Measurements from ENCODE around the gene ZC3H10. TPM values are rescaled to one million over a fixed set of nuclear protein-coding genes. Genes with fewer than 3 reads are reported as not detected.

Gene ZC3H10
- total and polyA plus RNA-seq, 2 of the 13 experiments (the other 11 are each of a cell fraction or from before 2014, with no cell fraction given) = 0.70 to 2.3 TPM

DNA sequence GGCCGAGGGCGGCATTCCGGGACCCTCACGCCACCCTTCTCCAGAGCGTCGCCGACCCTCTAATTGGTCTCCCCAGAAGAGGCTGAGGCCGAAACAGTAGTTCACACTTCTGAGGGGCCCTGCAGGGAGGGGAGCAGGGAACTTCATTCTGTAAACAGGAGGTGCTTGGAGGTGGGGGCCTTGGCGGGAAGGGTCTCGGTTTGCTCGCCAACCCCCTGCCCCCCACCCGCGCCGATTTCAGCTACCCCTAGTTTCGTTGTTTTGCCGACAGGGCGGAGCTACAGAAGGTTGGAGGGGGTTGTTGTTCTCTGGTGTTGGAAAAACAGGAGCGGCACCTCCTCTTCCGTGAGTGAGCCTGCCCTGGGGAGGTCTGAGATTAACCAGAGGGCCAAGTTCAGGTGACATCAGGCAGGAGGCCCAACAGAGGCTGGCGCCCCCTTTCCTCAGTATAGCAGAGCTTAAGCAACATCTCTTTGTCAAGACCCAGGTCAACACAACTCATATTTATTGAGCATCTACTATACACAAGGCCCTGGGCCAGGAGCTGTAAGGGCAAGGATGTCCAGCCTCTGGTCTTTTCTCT is 37.4 kb upstream of the ZC3H10 start (continued):
- TF ChIP-seq, protein P1, sequence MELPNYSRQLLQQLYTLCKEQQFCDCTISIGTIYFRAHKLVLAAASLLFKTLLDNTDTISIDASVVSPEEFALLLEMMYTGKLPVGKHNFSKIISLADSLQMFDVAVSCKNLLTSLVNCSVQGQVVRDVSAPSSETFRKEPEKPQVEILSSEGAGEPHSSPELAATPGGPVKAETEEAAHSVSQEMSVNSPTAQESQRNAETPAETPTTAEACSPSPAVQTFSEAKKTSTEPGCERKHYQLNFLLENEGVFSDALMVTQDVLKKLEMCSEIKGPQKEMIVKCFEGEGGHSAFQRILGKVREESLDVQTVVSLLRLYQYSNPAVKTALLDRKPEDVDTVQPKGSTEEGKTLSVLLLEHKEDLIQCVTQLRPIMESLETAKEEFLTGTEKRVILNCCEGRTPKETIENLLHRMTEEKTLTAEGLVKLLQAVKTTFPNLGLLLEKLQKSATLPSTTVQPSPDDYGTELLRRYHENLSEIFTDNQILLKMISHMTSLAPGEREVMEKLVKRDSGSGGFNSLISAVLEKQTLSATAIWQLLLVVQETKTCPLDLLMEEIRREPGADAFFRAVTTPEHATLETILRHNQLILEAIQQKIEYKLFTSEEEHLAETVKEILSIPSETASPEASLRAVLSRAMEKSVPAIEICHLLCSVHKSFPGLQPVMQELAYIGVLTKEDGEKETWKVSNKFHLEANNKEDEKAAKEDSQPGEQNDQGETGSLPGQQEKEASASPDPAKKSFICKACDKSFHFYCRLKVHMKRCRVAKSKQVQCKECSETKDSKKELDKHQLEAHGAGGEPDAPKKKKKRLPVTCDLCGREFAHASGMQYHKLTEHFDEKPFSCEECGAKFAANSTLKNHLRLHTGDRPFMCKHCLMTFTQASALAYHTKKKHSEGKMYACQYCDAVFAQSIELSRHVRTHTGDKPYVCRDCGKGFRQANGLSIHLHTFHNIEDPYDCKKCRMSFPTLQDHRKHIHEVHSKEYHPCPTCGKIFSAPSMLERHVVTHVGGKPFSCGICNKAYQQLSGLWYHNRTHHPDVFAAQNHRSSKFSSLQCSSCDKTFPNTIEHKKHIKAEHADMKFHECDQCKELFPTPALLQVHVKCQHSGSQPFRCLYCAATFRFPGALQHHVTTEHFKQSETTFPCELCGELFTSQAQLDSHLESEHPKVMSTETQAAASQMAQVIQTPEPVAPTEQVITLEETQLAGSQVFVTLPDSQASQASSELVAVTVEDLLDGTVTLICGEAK (IDR thresholded peaks at IDR 0.05) = no peak
- TF ChIP-seq, protein P1 (CRISPR knock-in tag; IDR thresholded peaks at IDR 0.05) = peak; percentile 20; the same call in 1 of the 2 replicates
- TF ChIP-seq ZNF652 (CRISPR knock-in tag; IDR thresholded peaks at IDR 0.05; ENCODE audit: borderline replicate concordance, low read depth) (no peak), NR2F6 (IDR thresholded peaks at IDR 0.05) (peak; percentile 67; the same call in 1 of the 2 replicates), NR2F6 (CRISPR knock-in tag; IDR thresholded peaks at IDR 0.05) (peak; percentile 82), TRAFD1 (CRISPR knock-in tag; IDR thresholded peaks at IDR 0.05; ENCODE audit: borderline replicate concordance) (no peak), SRSF4 (IDR thresholded peaks at IDR 0.05; ENCODE audit: low read depth, low read length, poor library complexity, severe bottlenecking) (no peak), EP300 (IDR thresholded peaks at IDR 0.05; ENCODE audit: low read depth in 2 of 2, low read length in 2 of 2) (peak in 1 of 2 experiments; percentile 79; a peak in 1 of 4 replicates), EP300 (CRISPR knock-in tag; IDR thresholded peaks at IDR 0.05; ENCODE audit: borderline replicate concordance) (no peak; the same call in 1 of the 2 replicates), SMAD1 (CRISPR knock-in tag; IDR thresholded peaks at IDR 0.05; ENCODE audit: borderline replicate concordance, low read depth) (no peak), PHF21A (CRISPR knock-in tag; IDR thresholded peaks at IDR 0.05) (peak; percentile 84), CBX2 (IDR thresholded peaks at IDR 0.05; ENCODE audit: low read depth, low read length) (no peak), CBX2 (CRISPR knock-in tag; IDR thresholded peaks at IDR 0.05; ENCODE audit: low read depth) (no peak; the same call in 1 of the 2 replicates), FOXP1 (IDR thresholded peaks at IDR 0.05) (peak; percentile 52), FOXP1 (CRISPR knock-in tag; IDR thresholded peaks at IDR 0.05) (peak; percentile 94)
- TF ChIP-seq, protein P2, sequence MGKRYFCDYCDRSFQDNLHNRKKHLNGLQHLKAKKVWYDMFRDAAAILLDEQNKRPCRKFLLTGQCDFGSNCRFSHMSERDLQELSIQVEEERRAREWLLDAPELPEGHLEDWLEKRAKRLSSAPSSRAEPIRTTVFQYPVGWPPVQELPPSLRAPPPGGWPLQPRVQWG (CRISPR knock-in tag; IDR thresholded peaks at IDR 0.05; ENCODE audit: borderline replicate concordance, low read depth) = no peak

Data from HepG2 (cell line).